HL-60 (cell line): ENCODE results near the gene EYA2.

Source experiments
- DNase-seq, 2 experiments: peaks; one replicate each; pipeline ENCODE4 v3.0.0-alpha.2; 2010 to 2020; ENCODE audit warnings: low read depth in 1 of 2, low spot score in 1 of 2
- H3K27ac ChIP-seq: fragments of 250-450 bp; sonication (Bioruptor Pico); replicated peaks from 2 replicates; pipeline ENCODE4 v1.5.1; 2020; ENCODE audit warnings: mild to moderate bottlenecking, moderate library complexity
- H3K27me3 ChIP-seq: fragments of 250-450 bp; sonication (Bioruptor Pico); 2 replicates; pipeline ENCODE4 v1.5.1; 2021; ENCODE audit warnings: mild to moderate bottlenecking, moderate library complexity; ENCODE audit not compliant: insufficient read depth, poor library complexity, severe bottlenecking
- H3K4me3 ChIP-seq: replicated peaks from 2 replicates; pipeline ENCODE4 v1.5.1; 2011; ENCODE audit warnings: mild to moderate bottlenecking, control low read depth, low read length; ENCODE audit not compliant: insufficient read depth
- CTCF ChIP-seq: IDR thresholded peaks from one replicate; pipeline ENCODE4 v1.5.1; 2011; ENCODE audit warnings: low read length, control low read depth, inconsistent platforms; ENCODE audit not compliant: insufficient read depth
- GABPA ChIP-seq: IDR thresholded peaks from 2 replicates; pipeline ENCODE4 v1.6.1; 2012; ENCODE audit warnings: low read depth
- POLR2AphosphoS5 ChIP-seq: IDR thresholded peaks from 2 replicates; pipeline ENCODE4 v1.6.1; 2012; ENCODE audit warnings: low read depth
- REST ChIP-seq: IDR thresholded peaks from 2 replicates; pipeline ENCODE4 v1.6.1; 2012; ENCODE audit warnings: low read depth; ENCODE audit not compliant: insufficient replicate concordance
- SPI1 ChIP-seq: IDR thresholded peaks from 2 replicates; pipeline ENCODE4 v1.6.1; 2012; ENCODE audit warnings: low read depth, mild to moderate bottlenecking, borderline replicate concordance

EYA2 gene

GRCh38 chr20:47127999-47128398, 233.4 kb downstream of the EYA2 start:
- no peak for TF ChIP-seq POLR2AphosphoS5
- no peak for TF ChIP-seq REST
- no peak for TF ChIP-seq SPI1
- no peak for TF ChIP-seq CTCF
- TF ChIP-seq GABPA = no peak
- no peak overlapping the region for H3K27ac ChIP-seq

GRCh38 chr20:47129306-47129705, 234.7 kb downstream of the EYA2 start:
- no peak for TF ChIP-seq GABPA
- TF ChIP-seq SPI1 = no peak
- TF ChIP-seq REST = no peak
- TF ChIP-seq POLR2AphosphoS5 = no peak
- no peak for TF ChIP-seq CTCF
- no peak for DNase-seq
- Histone ChIP-seq H3K4me3 (no peak overlapping the region), H3K27me3 (no peaks in the 10 kb centered on the region), H3K27ac (no peak overlapping the region)

More at GRCh38 chr20:47127999-47128398, 233.4 kb downstream of the EYA2 start:
- Histone ChIP-seq H3K4me3 (no peak overlapping the region), H3K27me3 (no peaks in the 10 kb centered on the region)
- DNase-seq = no peak

- H3K4me3 ChIP-seq = no peak overlapping the region
- DNase-seq = no peak
- no peaks in the 10 kb centered on the region for H3K27me3 ChIP-seq
- TF ChIP-seq CTCF (no peak), POLR2AphosphoS5 (no peak), REST (no peak), GABPA (no peak)
- no peak overlapping the region for H3K27ac ChIP-seq
Measured at GRCh38 chr20:47133809-47134456, 239.3 kb downstream of the EYA2 start.
